Gastrocnemius medialis (tissue), 4 donors: ENCODE results near the gene FANCC.

Experiments used
- POLR2A ChIP-seq, 2 donors: fragments of 450-650 bp; IDR thresholded peaks; one replicate each; pipeline ENCODE4 v1.6.1; 2017; ENCODE audit warnings: antibody characterized with exemption in 2 of 2, mild to moderate bottlenecking in 2 of 2, moderate library complexity in 2 of 2
- TF ChIP-seq, protein P1 (sequence below), 5 experiments: fragments of 450-650 bp in 3 of 5; fragments of 200-600 bp in 2 of 5; sonication (generic) in 2 of 5; IDR thresholded peaks in 4 of 5; conservative IDR thresholded peaks in 1 of 5; 1 replicate in 4 of 5; 2 replicates in 1 of 5; pipeline ENCODE4 v1.5.1; 2016 to 2019; ENCODE audit warnings: antibody characterized with exemption in 5 of 5, mild to moderate bottlenecking in 3 of 5, moderate library complexity in 3 of 5

GRCh38 chr9:95265960-95266359 is 51.5 kb downstream of the FANCC start:
- TF ChIP-seq, protein P1, sequence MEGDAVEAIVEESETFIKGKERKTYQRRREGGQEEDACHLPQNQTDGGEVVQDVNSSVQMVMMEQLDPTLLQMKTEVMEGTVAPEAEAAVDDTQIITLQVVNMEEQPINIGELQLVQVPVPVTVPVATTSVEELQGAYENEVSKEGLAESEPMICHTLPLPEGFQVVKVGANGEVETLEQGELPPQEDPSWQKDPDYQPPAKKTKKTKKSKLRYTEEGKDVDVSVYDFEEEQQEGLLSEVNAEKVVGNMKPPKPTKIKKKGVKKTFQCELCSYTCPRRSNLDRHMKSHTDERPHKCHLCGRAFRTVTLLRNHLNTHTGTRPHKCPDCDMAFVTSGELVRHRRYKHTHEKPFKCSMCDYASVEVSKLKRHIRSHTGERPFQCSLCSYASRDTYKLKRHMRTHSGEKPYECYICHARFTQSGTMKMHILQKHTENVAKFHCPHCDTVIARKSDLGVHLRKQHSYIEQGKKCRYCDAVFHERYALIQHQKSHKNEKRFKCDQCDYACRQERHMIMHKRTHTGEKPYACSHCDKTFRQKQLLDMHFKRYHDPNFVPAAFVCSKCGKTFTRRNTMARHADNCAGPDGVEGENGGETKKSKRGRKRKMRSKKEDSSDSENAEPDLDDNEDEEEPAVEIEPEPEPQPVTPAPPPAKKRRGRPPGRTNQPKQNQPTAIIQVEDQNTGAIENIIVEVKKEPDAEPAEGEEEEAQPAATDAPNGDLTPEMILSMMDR (IDR thresholded peaks at IDR 0.05 in 4 of 5, conservative IDR thresholded peaks at IDR 0.05 in 1 of 5) = no peak
- TF ChIP-seq POLR2A (IDR thresholded peaks at IDR 0.05) = no peak
